Central memory CD4-positive, alpha-beta T cell (primary cell): ENCODE measurements around the gene ILK.

ENCODE experiments used
- DNase-seq: peaks from one replicate; pipeline ENCODE4 v3.0.0; 2022

ILK gene

GRCh38 chr11:6622261-6623171, 18.9 kb downstream of the ILK start:
- DNase-seq: no peak

GRCh38 chr11:6623391-6624363, 20.1 kb downstream of the ILK start:
- no peak for DNase-seq

GRCh38 chr11:6625156-6625831, 21.7 kb downstream of the ILK start:
- no peak for DNase-seq

DNA sequence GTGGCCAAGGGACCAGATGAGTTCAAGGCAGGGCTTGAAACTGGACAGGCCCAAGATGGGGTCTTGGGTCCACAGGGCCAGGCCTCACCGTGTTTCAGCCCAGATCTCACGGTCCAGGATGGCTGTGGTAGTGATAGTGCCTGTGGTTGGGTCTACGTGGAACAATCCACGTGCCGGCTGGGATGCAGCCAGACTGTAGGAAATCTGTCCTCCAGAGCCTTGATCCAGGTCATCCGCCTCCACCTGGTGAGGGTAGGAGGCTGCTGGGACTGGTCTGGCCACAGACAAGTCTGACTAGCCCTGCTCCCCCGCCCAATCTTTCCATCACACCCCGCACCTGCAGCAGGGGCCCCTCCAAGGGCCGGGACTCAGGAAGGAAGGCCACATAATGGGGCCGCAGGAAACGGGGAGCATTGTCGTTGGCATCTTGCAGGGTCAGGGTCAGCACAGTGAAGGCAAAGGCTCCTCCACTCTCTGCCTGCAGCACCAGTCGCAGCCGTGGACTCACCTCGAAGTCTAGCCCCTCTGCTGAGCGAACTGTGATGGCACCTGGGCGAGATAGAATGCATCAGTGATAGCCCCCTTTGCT, 22.4 kb downstream of the ILK start:
- no peak for DNase-seq

DNA sequence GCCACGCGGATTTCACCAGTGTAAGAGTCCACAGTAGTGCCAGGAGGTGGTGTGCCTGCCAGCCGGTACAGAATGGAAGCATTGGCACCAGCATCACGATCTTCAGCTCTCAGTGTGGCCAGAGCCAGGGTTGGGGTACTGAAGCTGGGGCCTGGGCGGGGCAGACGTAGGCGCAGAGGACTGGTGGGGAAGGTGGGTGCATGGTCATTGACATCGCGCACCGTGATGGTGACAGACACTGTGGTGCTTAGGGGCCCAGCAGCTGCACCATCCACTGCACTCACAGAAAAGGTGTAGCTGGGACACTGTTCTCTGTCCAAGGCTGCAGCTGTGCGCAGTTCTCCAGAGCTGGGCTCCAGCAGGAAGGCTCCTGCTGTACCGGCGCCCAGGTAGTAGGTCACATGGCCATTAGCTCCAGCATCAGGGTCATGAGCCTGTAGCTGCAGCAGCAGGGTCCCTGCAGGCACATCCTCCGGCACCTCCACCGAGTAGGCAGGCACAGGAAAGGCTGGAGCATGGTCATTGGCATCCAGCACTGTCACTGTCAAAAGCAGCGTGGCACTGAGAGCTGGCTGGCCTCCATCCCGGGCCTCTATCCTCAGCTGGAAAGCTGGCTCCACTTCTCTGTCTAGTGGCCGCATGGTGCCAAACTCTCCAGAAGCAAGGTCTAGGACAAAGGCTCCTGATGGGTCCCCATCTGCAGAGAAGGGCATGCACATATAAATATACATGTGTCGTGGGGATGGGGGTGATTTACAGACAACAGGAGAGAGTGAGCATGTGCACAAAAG, 23.6 kb downstream of the ILK start:
- DNase-seq: no peak

- DNase-seq: peak; percentile 21
Measured at GRCh38 chr11:6627762-6628241, 24.2 kb downstream of the ILK start.

DNA sequence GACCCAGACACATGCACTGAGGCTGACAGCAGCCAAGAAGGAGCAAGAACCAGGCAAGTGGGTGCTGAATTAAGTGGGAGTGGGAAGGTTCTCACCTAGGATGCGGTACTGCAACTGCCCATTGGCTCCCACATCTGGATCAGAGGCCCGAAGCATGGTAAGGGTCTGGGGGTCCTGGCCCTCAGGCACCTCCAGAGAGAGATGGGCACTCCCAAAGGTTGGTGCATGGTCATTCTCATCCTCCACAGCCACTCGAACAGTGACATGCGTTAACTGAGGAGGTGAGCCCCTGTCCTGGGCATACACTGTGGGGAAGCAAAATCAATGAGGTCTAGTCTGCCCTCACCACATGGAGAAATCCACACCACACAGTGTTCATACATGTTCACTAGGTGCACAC, 25.0 kb downstream of the ILK start:
- DNase-seq: no peak

GRCh38 chr11:6629573-6629891, 26.0 kb downstream of the ILK start:
- no peak for DNase-seq

DNA sequence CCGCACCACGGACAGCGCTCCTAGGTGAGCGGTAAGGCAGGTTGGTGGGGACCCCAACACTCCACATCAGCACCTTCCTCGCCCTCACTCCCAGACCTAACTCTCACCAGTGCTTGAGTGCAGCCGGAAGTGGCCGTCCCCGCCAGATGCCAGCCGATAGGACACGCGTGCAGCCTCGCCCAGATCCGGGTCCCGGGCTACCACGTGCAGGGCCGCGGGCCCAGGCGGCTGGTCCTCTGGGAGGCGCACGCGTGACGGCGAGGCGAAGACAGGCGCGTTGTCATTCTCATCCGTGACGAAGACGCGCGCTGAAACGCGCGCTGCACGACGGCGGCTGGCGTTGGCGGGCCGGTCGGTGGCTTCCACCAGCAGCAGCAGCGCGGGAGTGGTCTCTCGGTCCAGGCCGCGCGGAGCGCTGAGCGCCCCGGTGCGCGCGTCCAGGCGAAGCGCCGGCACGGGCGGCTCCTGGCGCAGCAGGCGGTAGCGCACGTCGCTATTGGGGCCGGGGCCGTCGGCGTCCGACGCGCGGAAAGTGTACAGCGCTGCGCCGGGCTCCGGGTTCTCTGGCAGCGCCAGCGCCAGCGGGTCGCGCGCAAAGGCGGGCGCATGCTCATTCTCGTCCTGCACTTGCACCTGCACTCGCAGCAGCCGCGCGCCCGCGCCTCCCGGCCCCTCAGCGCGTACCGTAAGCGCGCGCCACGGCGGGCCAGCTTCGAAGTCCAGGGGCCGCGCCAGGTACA, 26.5 kb downstream of the ILK start:
- DNase-seq: no peak

DNA sequence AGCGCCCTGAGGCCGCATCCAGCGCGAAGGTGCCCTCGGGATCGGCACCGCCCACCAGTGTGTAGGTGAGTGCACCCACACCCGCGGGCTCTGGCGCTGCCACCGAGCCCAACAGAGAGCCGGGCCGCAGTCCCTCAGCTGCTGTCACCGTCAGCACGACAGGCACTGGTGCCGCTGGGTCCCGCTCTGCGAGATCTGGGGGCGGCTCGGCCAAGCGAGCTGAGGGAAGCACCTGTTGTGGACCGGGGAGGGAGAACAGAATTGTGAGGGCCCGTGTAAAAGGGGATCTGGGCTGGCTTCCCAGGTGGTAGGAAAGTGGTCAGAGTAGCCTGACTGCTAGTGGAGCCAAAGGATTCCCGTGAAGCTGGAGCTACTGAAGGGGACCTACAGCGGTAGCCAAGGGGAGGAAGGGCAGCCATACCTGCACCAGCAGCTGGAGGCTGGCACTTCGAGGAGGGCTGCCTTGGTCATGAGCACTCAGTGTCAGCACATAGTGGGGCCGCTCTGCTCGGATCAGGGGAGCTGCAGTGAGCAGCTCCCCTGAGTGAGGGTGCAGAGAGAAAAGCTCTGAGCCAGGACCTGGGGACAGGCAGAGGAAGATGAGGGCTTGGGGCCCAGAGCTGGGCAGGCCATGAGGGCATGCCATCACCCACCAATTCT, 27.2 kb downstream of the ILK start:
- no peak for DNase-seq

GRCh38 chr11:6631361-6631890, 27.9 kb downstream of the ILK start:
- no peak for DNase-seq

GRCh38 chr11:6632116-6633073, 28.8 kb downstream of the ILK start:
- no peak for DNase-seq

DNA sequence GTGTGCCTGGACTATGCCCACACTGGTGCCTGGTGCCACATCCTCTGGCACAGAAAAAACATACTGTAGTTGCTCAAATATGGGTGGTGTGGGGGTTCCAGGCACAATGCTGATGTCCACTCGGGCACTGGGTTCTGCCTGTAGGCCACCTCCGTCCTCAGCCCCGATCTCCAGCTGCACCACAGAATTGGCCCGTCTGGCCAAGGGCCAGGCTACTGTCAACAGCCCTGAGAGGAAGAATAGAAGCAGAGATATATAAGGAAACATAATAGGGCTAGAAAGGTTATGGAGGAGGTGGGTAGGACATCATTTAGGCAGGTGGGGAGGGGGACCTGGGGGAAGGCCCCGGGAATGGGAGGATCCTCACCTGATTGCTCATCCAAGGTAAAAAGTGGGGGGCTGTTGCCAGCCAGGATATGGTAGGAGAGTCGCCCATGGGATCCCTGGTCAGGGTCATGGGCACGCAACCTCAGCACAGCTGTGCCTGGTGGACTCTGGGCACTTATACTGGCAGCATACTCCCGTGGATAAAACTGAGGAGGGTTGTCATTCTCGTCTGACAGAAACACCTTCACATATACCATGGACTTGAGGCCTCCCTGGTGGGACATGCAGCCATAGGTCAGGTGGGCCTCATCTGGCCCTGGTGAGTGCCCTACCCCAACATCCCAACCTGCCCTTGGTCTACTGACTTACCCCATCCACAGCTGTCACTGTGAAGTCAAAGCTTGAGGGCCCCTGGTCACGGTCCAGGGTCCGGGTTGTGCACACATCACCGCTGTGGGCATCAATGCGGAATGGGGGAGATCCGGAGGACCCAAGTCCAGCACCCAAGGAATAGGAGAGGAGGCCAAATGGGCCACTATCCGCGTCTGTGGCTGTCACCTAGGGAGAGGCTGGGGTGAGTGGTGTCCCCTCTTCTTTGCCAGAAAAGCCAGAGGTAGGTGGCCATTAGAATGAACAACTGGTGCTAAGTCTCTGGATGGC, 30.1 kb downstream of the ILK start:
- DNase-seq: no peak

DNA sequence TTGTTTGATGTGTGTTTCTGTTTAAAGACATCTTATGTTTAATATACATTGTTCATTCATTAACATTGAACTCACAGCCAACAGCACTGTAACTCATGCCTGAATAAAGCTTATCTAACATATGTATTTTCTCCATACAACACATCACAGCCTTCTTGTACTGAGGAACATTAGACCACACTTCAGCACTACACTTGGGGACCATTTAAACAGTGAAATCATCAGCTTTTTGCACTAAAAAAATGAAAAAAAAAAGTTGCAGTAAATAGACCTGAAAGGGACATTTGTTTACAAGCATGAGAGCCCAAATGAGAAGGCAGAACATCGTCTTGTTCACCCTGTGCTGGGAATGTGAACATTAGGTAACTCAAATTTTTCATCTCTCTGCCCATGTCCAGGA, 31.0 kb downstream of the ILK start:
- DNase-seq: no peak

DNA sequence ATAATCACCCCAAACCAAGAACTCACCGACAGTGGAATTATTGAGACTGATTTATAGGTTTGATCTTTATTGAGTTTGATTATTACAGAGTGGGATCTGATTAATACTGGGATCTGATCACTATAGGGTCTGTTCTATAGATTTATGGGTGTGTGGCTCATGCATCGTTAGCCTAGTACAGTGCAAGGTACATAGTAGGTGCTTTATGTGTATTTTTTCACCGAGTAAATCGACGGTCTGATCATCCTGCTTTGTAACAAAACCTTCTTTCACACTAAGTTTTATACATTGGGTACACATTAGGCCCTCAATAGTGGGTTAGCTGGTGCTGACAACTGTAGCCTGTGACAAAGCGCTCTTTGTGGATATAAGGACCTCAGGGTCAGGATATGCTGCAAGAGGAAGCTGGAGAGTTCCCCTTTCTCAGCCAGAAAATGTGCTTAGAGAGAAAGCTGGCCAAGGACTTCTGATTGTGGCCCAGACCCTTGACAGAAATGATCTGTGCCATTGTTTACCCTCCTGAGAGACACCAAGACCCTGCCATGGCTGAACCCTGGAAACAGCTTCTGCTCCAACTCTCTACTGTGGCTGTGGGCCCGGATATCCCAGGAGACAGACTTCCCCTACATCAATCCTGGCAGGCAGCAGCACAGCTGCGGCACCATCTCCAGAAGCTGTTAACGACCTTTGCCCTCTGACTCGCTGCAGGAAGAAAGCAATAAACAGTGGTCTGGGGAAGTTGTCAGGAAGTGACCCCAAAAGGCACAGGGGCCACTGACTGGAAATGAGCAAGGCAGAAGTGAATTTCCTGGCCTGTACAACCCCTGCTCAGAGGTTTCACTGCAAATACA, 31.7 kb downstream of the ILK start:
- DNase-seq: no peak

- DNase-seq: no peak
Measured at GRCh38 chr11:6636480-6636879, 32.9 kb downstream of the ILK start.

- no peak for DNase-seq
Measured at GRCh38 chr11:6637871-6638270, 34.3 kb downstream of the ILK start.
